ENCODE results near the gene HOXC6. TPM values are rescaled to one million over a fixed set of nuclear protein-coding genes. Genes with fewer than 3 reads are reported as not detected.
A peak's percentile ranks its signal among the peaks of the same experiment; 100 is the strongest.

Gene HOXC6
- total and polyA plus RNA-seq, 9 of the 15 experiments (the other 6 are each of a cell fraction or from before 2014, with no cell fraction given), result 0.06 to 4.0 (median 1.4) TPM

GRCh38 chr12:54017878-54018467, 10.3 kb upstream of the HOXC6 start (continued):
- TF ChIP-seq ZBTB9 (CRISPR knock-in tag; IDR thresholded peaks at IDR 0.05) (peak; percentile 66; the same call in 1 of the 2 replicates), ID3 (CRISPR knock-in tag; IDR thresholded peaks at IDR 0.05) (no peak), ID3 (tag; IDR thresholded peaks at IDR 0.05) (no peak), POLR2A (conservative IDR thresholded peaks at IDR 0.05) (peak; percentile 78), CSDE1 (IDR thresholded peaks at IDR 0.05) (no peak), MXI1 (IDR thresholded peaks at IDR 0.05; ENCODE audit: low read depth, low read length) (no peak), PHF20 (IDR thresholded peaks at IDR 0.05; ENCODE audit: partially characterized antibody) (peak; percentile 75), SIX5 (IDR thresholded peaks at IDR 0.05; ENCODE audit: borderline replicate concordance in 1 of 2, insufficient read depth in 1 of 2, low read depth in 1 of 2, low read length in 2 of 2) (no peak), CHD7 (IDR thresholded peaks at IDR 0.05; ENCODE audit: low read depth, low read length) (no peak), ZNF79 (CRISPR knock-in tag; IDR thresholded peaks at IDR 0.05; ENCODE audit: low read depth) (no peak), BMI1 (IDR thresholded peaks at IDR 0.05; ENCODE audit: low read length) (no peak), TEAD2 (tag; IDR thresholded peaks at IDR 0.05) (no peak), TAF15 (IDR thresholded peaks at IDR 0.05; ENCODE audit: low read depth, low read length) (no peak), CBX1 (IDR thresholded peaks at IDR 0.05; ENCODE audit: low read depth) (no peak)
- TF ChIP-seq, protein P1, sequence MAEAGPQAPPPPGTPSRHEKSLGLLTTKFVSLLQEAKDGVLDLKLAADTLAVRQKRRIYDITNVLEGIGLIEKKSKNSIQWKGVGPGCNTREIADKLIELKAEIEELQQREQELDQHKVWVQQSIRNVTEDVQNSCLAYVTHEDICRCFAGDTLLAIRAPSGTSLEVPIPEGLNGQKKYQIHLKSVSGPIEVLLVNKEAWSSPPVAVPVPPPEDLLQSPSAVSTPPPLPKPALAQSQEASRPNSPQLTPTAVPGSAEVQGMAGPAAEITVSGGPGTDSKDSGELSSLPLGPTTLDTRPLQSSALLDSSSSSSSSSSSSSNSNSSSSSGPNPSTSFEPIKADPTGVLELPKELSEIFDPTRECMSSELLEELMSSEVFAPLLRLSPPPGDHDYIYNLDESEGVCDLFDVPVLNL (CRISPR knock-in tag; IDR thresholded peaks at IDR 0.05; ENCODE audit: low read depth), result no peak
